ENCODE results near the gene TIAM1. TPM values are rescaled to one million over a fixed set of nuclear protein-coding genes. Genes with fewer than 3 reads are reported as not detected.
"Not testable (repeated sequence)": the region's sequence is repeated elsewhere in the genome, so short reads cannot be mapped to it uniquely, and the experiment has no call there.

Gene TIAM1
- total RNA-seq, 1 experiment from 2014 or later, result 3.7 TPM

DNA sequence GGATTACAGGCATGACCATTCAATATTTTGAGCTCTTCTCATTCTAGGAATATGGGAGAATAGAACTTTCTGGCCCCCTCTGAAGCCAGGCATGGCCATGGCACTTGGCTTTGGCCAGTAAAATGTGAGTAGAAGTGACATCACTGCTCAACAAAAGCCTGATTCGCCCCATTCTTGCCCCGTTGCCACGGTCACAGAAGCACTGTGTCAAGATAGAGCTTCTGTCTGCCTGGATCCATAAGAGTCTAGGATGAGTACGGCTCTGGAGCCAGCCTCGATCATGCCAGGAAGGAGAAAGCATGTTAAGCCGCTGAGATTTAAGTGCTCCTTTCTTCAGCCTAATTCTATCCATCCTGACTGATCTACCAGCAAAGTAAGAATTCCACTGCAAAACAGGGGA is 113.1 kb downstream of the TIAM1 start:
- in situ Hi-C loops (cut with HindIII; ENCODE audit: low pct_unique_long_range_greater_than_20kb, low sequenced_read_pairs), result no loop called here
- intact Hi-C loops (cut with micrococcal nuclease; ENCODE audit: unreplicated experiment), result no loop called here
- H3K4me3 ChIP-seq (ENCODE audit: low read depth in 2 of 2, low read length in 2 of 2), result no peak overlapping the region
- CTCF ChIA-PET, result no interaction called here
- no TSS peak for BruUV-seq (replicated peaks)
- H3K27ac ChIP-seq (ENCODE audit: low read length), result no peak overlapping the region
- H3K27me3 ChIP-seq (ENCODE audit: control insufficient read depth, insufficient read depth, low read length), result no peaks in the 10 kb centered on the region
- H3K36me3 ChIP-seq (ENCODE audit: control insufficient read depth, insufficient read depth, low read length), result no peaks in the 10 kb centered on the region
- H3K4me1 ChIP-seq (ENCODE audit: control insufficient read depth, insufficient read depth, low read length), result no peaks in the 10 kb centered on the region
- TF ChIP-seq TCF7L2 (IDR thresholded peaks at IDR 0.05; ENCODE audit: low read depth, low read length) (no peak), CTCF (IDR thresholded peaks at IDR 0.05) (no peak), SIN3A (IDR thresholded peaks at IDR 0.05; ENCODE audit: borderline replicate concordance, insufficient read depth, low read depth, low read length) (no peak), REST (IDR thresholded peaks at IDR 0.05; ENCODE audit: insufficient read depth in 1 of 2, low read depth in 2 of 2, low read length in 1 of 2) (no peak), POLR2AphosphoS5 (IDR thresholded peaks at IDR 0.05; ENCODE audit: low read depth, low read length) (no peak)
- POLR2A ChIA-PET, result no interaction called here
- no peaks in the 10 kb centered on the region for H3K9me3 ChIP-seq (ENCODE audit: control insufficient read depth, insufficient read depth, low read depth, low read length)
- ATAC-seq (no peak), DNase-seq (ENCODE audit: low read depth, low spot score) (no peak)

GRCh38 chr21:31228723-31229122 is 115.3 kb downstream of the TIAM1 start:
- ATAC-seq; POLR2A ChIA-PET; H3K27me3 ChIP-seq (ENCODE audit: control insufficient read depth, insufficient read depth, low read length); BruUV-seq (replicated peaks); H3K9me3 ChIP-seq (ENCODE audit: control insufficient read depth, insufficient read depth, low read depth, low read length); H3K4me3 ChIP-seq (ENCODE audit: low read depth in 2 of 2, low read length in 2 of 2); H3K36me3 ChIP-seq (ENCODE audit: control insufficient read depth, insufficient read depth, low read length); CTCF ChIA-PET; intact Hi-C loops (cut with micrococcal nuclease; ENCODE audit: unreplicated experiment); DNase-seq (ENCODE audit: low read depth, low spot score); in situ Hi-C loops (cut with HindIII; ENCODE audit: low pct_unique_long_range_greater_than_20kb, low sequenced_read_pairs); H3K4me1 ChIP-seq (ENCODE audit: control insufficient read depth, insufficient read depth, low read length); H3K27ac ChIP-seq (ENCODE audit: low read length): not testable (repeated sequence)

GRCh38 chr21:31225713-31226112 is 118.3 kb downstream of the TIAM1 start:
- CTCF ChIA-PET, result no interaction called here
- ATAC-seq (no peak), DNase-seq (ENCODE audit: low read depth, low spot score) (no peak)

More at GRCh38 chr21:31225713-31226112, 118.3 kb downstream of the TIAM1 start:
- H3K27me3 ChIP-seq (ENCODE audit: control insufficient read depth, insufficient read depth, low read length), result no peaks in the 10 kb centered on the region
- POLR2A ChIA-PET, result no interaction called here
- no peak for TF ChIP-seq SIN3A (IDR thresholded peaks at IDR 0.05; ENCODE audit: borderline replicate concordance, insufficient read depth, low read depth, low read length)
- TF ChIP-seq CTCF (IDR thresholded peaks at IDR 0.05), result no peak
- TF ChIP-seq TCF7L2 (IDR thresholded peaks at IDR 0.05; ENCODE audit: low read depth, low read length), result no peak
- no peak for TF ChIP-seq POLR2AphosphoS5 (IDR thresholded peaks at IDR 0.05; ENCODE audit: low read depth, low read length)
- TF ChIP-seq REST (IDR thresholded peaks at IDR 0.05; ENCODE audit: insufficient read depth in 1 of 2, low read depth in 2 of 2, low read length in 1 of 2), result no peak
- intact Hi-C loops (cut with micrococcal nuclease; ENCODE audit: unreplicated experiment), result no loop called here
- H3K27ac ChIP-seq (ENCODE audit: low read length), result no peak overlapping the region
- H3K36me3 ChIP-seq (ENCODE audit: control insufficient read depth, insufficient read depth, low read length), result no peaks in the 10 kb centered on the region
- no peaks in the 10 kb centered on the region for H3K9me3 ChIP-seq (ENCODE audit: control insufficient read depth, insufficient read depth, low read depth, low read length)
- H3K4me3 ChIP-seq (ENCODE audit: low read depth in 2 of 2, low read length in 2 of 2), result no peak overlapping the region
- in situ Hi-C loops (cut with HindIII; ENCODE audit: low pct_unique_long_range_greater_than_20kb, low sequenced_read_pairs), result no loop called here
- no peaks in the 10 kb centered on the region for H3K4me1 ChIP-seq (ENCODE audit: control insufficient read depth, insufficient read depth, low read length)
- BruUV-seq (replicated peaks), result no TSS peak
